GM21619 (cell line): ENCODE results near the gene GLIS1.
"Not testable (repeated sequence)": the region's sequence is repeated elsewhere in the genome, so short reads cannot be mapped to it uniquely, and the experiment has no call there.

Experiments
- ATAC-seq: cut with Tn5 transposase; IDR thresholded peaks from one replicate; pipeline ENCODE4 v1.9.1; 2021; ENCODE audit not compliant: unreplicated experiment

GLIS1 gene

DNA sequence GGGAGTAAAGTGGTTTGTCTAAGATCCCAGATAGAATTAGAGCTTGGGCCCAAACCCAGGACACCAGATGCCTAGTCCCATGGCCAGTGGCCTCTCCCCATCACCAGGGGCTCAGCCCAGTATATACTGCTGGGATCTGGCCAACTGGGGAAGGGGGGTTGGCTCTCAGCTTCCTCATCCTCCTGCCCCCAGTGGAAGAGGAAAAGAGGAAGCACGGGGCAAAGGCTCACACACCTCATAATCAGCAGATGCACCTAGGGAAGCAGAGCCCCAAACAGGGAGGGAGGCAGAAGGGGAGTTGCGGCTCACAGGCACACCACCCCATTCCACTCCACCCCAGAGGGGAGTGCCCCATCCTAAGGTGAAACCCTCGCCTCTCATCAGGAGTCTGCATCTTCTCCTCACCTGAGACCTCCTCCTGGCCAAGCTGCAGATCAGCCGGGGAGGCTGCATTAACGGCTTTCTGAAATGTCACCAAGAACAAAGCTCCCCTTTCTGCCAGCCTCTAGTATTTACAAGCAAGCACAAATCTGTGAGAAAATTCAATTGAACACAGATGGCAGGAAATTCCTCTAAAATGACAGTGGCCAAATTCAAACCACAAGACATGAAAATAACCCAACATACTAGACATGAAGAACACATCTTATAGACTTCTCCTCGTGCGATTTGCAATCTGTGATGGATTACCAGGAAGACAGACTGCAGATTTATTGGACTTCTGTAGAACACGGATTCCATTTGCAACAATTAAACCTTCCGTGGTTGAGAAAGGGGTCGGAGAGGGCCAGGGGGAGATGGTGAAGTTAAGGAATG lies 82.8 kb downstream of the GLIS1 start:
- no peak for ATAC-seq

DNA sequence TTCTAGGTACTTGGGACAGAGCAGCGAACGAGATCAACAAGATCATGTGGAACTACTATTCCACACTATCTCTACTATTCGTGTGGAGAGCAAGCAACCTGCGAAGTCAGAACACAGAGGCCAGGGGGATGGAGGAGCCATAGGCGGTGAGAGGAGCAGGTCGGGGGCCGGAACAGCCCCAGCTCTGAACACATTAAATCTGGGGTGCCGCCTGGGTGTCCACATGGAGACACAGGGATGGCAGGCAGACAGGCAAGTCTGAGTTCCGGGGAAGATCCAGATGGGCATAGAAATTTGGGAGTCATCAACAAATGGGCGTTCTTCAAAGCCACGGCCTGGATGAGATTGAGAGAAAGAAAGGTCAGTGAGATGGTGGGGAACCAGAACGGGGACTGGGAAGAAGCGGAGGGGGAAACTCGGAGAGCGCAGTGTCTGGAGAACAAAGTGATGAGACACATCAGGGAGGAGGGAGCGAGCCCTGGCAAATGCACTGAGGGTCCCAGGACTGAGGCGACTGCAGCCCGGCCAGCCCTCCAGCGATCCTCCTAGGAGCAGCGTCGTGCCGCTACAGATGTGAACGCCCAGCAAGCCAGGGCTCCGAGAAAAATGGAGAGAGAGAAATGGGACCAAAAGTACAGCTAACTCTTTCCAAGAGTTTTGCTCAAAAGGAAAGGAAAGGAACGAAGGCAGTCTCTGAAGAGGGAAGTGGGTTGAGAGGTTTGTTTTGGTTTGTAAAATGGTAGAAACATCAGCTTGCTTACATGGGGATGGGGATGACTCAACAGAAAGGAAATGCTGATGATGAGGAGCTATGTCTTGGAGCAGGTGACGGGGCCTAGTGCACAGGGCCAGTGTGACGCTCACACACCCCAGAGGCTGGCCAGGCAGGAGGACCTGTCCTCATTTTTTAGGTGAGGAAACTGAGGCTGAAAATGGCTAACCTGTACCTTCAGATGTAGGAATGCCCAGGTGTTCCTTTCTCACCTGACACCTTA lies 84.5 kb downstream of the GLIS1 start:
- ATAC-seq = no peak

DNA sequence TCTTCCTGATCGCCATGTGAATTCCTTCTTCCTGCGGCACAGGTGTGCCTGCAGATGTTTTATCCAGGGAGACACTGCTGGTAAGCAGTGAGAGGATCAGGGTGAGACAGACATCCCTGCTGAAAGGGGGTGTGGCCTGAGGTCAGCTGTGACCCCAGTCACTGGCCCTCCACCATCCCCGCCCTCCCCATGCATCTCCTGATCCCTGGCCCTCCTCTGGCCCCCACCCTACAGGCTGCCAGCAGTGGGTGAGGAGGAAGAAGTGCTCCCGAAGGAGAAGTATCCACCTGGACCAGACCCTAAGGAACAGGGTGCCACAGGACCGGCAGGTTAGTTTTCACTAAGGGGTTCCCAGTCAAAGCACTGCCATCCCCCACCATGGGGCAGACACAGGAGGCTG lies 85.3 kb downstream of the GLIS1 start:
- no peak for ATAC-seq

DNA sequence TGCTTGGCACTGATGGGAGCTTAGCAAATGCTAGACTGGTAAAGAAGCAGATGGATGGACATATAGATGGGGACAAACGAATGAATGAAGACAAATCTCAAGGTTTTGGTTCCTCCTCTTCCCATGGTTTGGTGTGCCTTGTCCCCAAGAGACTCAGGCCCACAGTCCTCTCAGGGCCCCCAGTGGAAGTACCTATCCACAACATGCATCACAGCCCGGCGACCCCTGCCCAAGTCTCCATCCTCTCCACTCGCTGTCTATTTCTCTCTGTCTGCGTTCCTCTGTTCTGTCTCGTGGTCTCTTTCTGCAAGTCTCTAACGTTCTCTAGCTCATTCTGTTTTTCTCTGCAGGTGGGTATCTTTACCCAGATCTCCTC lies 85.8 kb downstream of the GLIS1 start:
- no peak for ATAC-seq

DNA sequence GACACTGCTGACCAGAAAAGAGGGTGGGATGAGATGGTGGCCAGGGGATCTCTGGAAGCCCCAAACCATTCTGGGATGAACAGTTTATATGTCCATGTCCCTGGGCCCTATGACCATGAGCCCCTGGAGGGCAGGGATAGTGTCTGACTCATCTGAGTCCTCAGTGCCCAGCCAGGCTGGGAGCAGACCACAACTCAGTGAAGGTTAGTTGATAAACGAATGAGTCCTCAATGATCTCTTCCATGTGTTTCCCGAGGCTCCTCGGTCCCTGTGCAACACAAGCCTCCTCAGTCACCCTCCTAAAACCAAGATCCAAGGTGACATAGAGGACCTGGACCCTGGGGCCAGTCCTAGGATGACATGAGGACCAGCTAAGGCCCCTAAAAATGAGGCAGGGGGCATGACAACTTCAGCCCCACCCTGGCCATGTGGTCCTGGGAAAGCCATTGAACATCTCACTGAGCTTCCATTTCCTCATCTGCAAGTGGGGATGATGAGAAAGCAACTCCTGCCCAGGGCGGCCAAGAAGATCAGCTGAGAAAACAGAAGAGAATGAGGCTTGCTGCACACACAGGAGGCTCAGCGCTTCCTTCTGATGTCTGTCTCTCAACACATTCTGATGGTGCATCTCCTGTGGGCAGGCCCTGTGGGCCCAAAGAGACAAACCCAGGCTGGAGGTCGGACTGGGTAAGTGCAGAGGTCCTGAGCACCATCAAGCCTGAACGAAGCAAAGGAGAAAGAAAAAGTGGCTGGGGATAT lies 86.3 kb downstream of the GLIS1 start:
- no peak for ATAC-seq

DNA sequence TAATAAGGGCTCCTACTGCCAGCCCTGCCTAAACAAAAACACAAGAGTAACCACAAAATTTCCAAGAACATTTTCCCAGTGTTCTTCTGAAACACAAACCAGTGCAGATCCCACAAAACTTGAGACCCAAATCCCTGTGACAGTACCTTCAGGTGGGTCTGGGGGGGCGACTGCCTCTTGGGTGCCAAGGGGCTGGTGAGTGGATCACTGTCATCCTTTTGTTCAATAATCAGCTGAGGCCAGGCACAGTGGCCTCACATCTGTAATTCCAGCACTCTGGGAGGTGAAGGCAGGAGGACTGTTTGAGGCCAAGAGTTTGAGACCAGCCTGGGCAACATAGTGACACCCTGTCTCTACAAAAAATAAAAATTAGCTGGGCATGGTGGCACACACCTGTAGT lies 87.6 kb downstream of the GLIS1 start:
- ATAC-seq = no peak

DNA sequence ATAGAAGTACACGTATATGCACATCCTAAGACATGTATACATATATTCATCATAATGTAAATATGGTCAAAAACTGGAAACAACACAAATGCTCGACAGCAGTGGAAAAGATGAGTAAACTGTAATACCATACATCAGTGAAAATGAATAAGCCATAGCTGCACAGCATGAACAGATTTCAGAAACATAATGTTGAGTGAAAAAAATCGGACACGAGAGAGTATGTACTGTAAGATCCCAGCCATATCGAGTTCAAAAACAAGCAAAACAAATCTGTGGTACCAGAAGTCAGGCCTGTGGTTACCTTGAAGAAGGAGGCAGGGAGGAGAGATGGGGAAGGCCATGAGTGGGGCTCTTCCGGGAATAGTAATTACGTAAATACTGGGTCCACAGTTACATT lies 90.4 kb downstream of the GLIS1 start:
- ATAC-seq = no peak

DNA sequence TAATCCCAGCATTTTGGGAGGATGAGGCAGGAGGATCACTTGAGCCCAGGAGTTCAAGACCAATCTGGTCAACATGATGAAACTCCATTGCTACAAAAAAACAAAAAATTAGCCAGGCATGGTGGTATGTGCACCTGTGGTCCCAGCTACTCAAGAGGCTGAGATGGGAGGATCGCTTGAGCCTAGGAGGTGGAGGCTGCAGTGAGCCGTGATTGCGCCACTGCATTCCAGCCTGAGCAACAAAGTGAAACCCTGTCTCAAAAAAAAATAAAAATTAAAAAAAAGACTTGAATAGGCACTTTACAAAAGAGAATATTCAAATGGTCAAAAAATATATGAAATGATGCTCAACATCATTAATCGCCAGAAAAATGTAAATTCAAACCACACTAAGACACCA lies 91.0 kb downstream of the GLIS1 start:
- ATAC-seq = not testable (repeated sequence)

DNA sequence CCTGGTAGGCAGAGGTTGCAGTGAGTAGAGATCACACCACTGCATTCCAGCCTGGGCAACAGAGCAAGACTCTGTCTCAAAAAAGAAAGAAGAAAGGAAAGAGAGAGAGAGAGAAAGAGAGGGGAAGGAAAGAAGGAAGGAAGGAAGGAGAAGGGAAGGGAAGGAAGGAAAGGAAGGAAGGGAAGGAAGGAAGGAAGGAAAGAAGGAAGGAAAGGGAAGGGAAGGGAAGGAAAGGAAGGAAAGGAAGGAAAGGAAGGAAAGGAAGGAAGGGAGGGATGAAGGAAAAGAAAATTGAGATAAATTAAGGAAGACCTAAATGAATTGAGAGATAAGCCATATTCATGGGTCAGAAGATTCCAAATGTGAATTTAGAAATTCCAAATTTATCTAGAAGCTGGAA lies 92.2 kb downstream of the GLIS1 start:
- no peak for ATAC-seq

DNA sequence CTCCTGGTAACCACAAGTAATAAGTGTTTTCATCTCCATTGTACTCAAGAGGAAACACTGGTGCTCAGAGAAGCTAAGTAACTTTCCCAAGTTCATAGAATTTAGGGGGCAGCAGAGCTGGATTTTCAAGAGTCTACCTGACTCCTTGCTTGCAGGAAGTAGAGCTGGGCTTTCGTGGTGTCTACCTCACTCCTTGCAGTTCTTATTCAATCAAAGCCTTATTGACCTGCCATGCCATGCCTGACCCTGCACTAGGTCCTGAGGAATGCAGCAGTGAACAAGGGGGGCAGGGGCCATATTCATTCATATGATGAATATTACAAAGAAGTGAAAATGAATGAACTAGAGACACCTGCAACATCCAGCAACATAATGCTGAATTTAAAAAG lies 93.3 kb downstream of the GLIS1 start:
- no peak for ATAC-seq

DNA sequence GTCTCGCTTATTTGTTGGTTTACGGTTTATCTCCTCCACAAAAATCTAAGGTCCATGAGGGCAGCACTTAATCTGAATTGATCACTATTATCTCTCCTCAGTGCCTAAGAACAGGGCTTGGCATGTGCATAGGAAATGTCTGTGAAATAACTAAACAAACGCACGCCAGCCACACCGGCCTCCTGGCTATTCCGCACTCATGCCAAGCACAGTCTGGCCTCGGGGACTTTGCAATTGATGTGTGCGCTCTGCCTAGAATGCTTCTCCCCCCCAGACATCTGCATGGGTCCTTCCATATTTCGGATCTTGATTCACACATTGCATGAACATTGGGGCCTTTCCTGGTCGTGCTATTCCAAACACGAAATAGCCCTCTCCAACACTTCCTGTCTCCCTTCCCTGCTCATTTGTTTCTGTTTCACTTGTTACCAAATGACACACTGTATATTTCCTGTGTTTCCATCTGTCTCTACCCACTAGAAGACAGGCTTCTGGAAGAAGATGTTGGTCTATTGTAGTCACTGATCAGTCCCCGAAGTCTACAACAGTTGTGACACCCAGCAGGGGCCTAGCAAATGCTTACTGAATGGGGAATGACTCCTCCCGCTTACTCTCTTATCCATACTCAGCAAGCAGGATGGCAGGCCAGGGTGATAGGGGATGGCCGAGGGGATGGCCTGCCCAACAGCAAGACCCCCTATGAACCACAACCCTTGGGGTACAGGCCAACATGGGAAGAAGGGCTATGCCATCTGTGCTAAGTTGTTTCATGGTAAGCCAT lies 93.9 kb downstream of the GLIS1 start:
- no peak for ATAC-seq

DNA sequence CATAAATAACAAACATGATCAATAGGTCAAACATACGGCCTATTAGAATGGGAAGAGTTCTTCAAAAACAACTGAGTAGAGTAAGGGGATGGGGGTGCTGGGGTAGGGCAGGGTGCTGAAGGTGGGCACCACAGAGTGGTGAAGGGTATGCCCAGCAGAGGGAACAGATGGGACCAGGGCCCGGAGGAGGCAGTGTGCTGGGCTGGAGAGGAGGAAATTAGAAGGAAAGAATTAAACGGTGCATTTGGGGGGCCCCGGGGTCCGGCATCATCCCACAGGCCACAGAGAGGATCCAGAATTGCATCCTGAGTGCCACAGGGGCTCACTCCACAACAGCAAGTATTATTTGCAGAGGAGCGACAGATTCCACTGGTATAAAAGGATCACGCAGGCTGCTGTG lies 94.5 kb downstream of the GLIS1 start:
- no peak for ATAC-seq

DNA sequence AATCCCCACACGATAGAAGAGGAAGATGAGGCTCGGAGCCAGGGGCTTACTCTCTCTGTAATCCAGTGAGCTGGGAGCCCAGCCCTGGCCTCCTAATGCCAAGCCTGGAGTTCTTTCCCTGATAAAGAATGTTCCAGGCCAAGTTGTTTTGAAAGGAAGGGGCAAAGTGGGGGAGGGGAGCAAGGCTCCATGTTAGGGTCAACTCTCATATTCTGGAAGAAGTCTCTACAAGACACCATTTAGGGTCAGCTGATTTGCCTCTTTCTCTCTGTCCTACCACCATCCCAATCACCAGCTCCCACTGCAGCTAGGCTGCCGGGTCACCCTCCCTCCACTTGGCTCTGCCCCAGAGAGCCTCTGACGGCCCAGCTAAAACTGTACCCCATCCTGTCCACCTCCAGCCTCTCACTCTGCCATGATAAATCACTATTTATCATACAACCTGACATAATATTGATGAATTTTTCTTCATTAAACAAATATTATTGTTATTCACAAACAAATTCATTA lies 95.0 kb downstream of the GLIS1 start:
- ATAC-seq = no peak

DNA sequence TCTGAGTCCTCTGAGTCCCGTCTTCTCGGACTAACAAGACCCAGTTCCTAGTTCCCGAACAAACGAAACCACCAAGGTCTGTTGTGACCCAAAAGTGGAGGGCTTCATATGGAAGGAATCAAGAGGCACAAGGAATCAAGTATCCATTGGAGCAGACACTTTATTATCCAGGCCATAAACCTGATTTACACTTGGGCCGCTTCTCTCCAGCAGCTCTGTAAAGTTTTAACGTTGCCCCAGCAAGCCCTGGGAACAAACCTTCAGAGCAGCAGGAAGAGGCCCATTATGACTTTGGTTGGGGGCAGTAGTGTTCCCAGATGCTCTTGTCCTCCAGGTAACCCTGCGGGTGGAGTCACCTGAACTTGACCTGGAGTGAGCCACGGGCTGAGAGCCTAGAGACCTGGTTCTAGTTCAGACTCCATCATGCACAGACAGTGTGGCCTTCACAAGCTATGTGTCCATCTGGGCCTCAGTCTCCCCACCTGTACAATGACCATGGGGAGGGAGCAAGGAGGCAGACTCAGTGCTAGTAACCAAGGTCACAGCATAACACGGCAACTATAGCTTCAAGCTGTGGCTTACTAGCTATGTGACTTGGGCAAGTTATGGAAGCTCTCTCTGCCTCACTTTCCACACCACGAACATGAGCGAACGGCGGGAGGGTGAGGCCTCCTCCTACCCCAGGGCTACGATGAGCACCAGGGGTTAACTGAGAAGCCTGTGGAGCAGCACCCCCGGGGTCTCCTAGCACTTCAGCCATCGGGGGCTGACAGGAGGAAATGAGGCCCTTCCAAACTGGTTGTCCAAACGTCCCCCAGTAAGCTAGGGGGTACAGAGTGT lies 95.7 kb downstream of the GLIS1 start:
- ATAC-seq = no peak

DNA sequence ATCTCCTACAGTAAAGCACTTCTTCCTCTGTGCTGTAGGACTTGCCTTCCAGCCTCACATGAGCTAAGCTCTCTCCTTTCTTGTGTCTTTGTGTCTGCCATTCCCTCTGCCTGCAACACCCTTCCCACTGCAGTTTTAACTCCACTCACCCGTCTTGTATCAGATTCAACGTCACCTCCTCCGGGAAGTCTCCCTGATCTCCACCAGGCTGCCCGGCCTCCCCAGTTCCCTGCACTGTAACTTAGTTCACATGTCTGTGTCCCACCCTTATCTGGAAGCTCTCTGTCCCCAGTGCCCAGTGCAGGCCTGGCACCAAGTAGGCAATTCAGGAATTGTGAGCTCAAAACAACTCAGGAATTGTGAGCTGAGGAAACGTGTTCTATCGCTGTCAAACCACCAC lies 96.4 kb downstream of the GLIS1 start:
- no peak for ATAC-seq

DNA sequence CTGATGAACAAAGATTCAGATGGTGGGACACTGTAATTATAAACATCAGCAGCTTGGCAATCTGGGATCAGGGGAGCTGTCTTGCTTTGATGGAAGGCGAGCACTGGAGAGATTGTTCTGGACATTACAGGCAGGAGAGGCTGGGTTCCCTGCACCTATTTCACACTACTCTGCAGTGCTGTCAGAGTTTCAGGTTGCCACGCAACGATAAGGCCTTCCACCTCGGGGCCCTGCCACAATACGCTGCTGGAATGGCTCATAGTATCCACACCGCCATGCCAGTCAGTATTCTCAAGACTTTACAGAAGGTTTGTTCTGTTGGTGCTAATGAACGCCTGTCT lies 96.8 kb downstream of the GLIS1 start:
- no peak for ATAC-seq

DNA sequence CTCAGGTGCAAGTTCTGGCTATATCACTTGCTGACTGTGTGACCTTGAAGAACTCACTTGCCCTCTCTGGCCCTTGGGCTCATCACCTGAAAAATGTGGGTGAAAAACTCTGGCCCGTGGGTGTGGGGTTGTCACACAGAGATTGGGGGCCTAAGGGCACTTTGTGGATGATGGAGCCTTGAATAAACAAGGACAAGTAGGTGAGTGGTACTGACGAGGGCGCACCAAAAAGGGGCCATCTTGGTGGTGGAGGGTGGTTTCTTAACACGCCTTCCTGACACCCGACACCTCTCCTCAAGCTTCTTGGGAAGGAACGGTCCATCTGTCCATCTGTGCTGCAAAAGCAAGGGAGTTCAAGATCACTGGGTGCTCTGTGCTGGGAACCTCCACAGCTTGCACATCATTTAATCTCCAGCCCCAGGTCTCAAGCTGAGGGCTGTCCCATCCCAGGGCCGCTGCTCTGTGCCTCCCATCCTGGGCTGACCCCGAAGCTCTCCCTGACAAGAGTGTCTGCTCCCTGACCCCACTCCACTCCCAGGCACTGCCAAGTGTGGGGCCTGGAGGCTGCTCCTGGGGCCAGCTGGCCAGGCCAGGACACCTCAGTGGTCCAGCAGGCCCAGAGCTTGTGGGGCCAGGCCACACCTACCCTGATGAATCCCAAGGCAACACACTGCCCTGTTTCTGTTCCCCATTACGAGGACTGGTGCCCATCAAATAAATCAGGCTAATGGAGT lies 97.3 kb downstream of the GLIS1 start:
- no peak for ATAC-seq

DNA sequence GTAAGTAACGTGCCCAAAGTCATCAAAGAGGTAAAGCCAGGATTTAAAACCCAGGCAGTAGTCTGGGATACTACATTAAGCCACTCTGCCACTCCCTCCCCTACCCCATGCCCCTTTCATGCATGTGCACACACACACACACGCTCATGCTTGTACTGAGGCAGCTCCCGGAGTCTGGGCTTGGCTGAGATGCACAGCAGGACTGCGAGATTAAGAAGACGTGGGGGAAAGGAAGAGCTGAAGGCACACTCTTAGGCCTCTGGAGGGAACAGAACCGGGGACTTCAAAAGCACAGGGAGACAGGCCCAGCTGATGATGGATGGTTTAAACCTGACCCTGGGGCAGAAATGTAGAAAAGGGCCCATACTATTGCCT lies 98.3 kb downstream of the GLIS1 start:
- no peak for ATAC-seq
